Measurements from ENCODE around the gene FBXL16.
A peak's percentile ranks its signal among the peaks of the same experiment; 100 is the strongest.
"Not testable (repeated sequence)": the region's sequence is repeated elsewhere in the genome, so short reads cannot be mapped to it uniquely, and the experiment has no call there.

FBXL16 gene

DNA sequence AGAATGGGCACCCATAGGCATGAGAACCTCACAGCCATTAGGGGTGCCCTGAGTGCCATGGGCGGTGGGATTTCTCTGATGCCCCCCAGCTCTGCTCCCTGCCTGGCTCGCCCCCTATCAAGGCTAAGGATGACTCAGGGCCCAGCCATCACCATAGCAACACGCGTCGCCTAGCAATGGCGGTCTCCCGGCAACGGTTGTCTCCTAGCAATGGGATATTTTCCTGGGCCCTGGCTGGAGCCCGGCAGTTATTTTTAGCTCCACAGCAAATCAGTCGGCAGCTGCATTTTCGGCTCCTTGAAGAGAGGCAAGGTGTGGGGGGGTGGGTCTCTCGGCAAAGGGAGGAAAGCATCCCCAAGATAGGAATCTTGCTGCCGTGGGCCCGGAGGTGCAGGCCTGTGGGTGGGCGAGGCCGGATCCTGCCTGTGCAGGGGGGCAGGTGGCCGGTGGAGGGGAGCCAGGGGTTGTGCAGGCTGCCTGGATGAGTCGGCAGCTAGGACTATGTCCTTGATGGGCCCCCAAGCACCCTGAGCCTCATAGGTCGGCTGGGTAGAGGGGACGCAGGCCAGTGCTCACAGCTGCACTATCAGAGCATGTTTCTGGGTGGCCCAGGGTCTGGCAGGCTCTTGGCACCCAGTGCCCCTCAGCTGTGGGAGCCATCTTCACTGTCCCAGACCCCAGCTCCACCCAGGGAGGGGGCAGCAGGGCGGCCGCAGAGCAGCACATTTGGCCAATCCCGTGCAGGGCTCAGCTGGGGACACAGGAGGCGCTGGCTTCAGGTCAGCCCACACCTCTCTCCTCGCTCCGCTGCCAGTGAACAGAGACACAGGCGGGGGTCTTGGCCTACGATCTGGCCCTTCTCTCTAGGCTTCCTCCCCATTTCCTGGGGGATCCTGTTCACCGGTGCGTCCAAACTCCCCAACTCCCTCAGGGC, 4.2 kb upstream of the FBXL16 start:
- DNase-seq: peak; percentile 86

DNA sequence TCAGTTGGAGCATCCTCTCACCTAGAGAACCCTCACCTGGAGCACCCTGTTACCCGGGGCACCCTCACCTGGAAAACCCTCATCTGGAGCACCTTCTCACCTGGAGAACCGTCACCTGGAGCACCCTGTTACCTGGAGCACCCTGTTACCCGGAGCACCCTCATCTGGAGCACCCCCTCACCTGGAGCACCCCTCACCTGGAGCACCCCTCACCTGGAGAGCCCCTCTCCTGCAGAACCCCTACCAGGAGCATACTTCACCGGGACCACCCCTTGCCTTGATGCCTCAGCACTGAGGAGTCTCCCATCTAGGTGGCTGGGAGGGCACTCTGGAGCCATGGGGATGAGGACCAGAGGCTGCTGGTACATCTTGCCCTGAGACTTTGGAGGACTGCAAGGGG, 3.4 kb upstream of the FBXL16 start:
- no peak for DNase-seq

DNA sequence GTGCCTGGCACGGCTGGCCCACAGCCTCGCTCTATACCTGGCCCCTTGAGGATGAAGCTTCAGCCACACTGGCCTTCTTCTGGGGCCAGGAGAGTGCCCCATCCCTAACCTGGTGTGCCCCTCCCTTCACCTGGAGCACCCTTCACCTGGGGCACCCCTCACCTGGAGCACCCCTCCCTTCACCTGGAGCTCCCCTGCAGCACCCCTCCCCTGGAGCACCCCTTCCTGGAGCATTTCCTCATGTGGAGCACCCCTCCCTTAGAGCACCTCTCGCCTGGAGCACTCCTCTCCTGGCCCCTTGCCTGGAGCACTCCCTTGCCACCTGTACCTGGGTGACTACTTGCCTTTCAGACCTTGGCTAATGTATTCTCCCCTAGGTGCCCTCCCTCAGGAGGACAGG, 2.4 kb upstream of the FBXL16 start:
- no peak for DNase-seq

DNA sequence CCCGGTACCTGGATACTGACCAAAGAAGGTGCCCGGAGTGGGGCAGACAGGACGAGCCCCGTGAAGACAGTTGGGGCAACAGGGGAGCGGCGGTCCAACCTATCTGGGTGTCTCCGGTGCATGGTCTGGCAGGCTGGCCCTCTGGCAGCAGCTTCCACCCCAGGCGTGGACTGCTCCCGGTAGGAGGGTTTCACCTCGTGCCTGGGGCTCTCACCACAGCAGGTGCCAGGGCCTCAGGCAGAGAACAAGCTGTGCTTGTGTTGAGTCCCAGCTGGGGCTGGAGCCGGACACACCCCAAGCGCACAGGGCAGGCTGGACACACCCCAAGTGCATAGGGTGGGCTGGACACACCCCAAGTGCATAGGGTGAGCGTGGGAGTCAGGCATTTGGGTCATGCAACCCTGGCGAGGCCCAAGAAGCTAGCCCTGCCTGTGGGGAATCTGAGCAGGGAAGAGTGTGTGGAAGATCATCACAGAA, 1.5 kb upstream of the FBXL16 start:
- no peak for DNase-seq

DNA sequence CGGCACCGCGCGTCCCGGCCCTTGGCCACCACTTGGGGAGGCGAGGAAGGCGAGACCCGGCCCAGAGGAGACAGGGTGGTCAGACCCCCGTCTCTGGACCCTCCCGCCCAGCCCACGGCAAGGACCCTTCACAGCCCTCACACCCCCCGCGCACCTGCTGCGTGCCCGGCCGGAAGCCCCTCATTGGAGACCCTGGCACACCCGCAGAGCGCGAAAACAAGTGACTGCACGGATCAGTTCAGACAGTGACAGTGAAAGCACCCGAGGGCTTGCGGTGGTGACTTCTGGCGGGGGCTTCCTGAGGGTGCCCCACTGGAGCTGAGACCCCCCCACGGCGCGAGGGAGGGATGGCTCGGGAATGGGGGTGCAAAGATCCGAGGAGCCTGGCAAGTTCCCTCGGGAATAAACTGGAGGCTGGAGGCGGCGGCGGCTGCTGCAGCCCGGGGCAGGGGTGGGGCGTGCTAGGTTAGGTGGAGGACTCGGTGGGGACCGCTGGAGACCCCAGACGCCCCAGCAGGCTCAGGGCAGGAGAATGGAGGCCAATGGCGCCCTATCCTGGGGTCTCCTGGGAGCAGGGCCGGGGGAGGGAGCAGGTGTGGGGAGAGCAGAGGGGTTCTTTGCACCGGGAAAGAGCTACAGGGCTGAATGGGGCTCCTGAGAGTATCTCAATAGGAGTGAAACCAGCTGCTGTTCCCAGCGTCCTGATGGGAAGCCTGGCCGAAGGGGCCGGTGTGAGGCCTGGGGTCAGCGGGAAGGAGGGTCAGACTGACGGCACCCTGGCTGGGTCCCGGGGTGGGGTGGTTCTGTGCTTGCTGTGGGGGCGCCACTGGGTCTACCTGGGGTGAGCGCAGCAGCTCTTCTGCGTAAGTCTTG, 824 bp upstream of the FBXL16 start:
- peak; percentile 18 for DNase-seq

DNA sequence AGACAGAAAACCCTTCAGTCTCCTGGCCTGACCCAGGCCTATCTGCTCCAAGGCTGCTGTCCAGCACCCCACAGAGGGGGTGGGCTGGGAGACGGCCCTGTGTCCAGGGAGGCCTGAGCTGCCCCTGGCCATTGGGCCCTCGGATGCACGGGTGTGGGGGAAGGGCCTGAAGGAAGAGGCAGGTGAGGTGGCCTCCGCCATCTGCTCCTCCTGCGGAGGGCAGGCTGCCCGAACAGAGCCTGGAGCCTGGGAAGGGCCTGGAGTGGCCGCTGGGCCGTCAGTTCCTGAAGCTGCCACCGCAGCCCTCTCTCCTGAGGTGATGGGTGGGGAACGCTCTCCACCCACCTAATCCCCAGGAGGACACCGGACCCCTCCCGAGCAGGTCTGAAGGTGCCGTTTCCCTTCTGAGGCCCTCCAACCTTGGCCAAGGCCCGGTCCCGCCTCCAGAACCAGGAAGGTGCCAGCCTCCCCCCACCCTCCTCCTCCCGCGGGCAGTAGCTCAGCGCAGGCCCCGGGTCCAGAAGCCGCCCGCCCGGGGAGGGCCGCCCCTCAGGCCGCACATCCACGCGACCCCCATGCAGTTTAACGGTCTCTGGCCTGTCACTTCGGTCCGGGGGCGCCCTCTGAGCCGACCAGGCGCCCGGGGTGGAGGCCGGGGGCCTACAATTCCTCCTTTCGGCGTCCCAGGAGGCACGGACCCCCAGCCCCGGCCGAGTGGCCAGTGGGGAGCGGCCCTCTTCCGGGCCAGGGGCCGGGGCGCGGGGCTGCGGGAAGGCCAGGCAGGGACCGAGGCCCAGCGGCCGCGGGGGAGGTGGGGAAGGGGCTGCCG, 835 bp downstream of the FBXL16 start:
- DNase-seq: no peak

DNA sequence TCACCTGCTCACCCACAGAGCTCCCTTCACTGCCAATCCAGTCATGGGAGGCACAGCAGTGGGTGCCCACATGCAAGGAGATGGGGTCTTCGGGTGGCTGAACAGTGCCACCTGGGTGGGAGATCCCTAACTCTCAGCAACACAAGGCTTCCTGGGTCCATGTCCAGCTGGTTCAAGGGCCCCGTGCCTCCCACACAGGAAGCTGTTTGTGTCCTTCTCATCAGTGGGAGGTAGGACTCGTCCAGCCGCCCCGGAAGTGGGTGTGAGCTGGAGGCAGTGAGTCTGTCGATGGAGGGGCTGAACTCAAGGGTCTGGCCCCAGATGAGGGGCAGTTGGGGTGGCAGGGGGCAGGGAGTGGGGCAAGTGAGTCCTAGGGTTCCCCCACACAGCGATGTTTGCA, 1.6 kb downstream of the FBXL16 start:
- no peak for DNase-seq

DNA sequence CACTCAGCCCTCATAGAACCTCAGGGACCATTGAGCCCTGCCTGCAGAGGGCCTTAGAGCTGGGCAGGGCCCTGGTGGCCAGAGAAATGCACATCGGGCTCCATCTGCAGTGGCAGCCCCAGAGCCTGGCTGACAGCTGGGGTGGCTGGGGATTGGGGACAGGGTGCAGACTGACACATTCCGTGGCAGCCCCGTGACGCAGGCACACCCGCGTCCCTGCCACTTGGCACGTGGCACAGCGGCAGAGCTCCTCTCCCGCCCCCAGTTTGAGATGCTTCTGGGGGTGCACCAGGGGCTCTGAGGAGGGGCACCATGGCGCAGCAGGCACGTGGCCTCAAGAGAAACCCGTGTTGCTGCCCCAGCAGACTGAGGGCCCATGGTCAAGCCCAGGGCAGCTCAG, 2.2 kb downstream of the FBXL16 start:
- no peak for DNase-seq

DNA sequence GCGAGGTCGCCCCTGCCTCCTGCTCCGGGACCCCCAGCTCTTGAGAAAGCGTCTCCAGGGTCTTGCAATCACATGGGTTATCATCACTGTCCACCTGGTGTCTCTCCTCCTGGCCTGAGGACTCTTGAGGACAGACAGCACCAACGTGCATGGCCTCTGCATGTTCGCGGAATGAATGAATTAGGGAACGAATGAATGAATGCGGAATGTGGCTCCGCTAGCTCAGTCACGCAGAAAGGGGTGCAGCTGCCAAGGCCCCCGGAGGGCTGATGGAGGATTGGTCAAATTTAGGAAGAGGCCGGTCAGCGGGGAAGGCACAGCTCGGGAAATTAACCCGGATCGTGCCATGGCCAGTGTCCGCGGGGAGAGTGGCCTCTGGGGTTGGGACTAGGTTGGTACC, 3.3 kb downstream of the FBXL16 start:
- DNase-seq: no peak

DNA sequence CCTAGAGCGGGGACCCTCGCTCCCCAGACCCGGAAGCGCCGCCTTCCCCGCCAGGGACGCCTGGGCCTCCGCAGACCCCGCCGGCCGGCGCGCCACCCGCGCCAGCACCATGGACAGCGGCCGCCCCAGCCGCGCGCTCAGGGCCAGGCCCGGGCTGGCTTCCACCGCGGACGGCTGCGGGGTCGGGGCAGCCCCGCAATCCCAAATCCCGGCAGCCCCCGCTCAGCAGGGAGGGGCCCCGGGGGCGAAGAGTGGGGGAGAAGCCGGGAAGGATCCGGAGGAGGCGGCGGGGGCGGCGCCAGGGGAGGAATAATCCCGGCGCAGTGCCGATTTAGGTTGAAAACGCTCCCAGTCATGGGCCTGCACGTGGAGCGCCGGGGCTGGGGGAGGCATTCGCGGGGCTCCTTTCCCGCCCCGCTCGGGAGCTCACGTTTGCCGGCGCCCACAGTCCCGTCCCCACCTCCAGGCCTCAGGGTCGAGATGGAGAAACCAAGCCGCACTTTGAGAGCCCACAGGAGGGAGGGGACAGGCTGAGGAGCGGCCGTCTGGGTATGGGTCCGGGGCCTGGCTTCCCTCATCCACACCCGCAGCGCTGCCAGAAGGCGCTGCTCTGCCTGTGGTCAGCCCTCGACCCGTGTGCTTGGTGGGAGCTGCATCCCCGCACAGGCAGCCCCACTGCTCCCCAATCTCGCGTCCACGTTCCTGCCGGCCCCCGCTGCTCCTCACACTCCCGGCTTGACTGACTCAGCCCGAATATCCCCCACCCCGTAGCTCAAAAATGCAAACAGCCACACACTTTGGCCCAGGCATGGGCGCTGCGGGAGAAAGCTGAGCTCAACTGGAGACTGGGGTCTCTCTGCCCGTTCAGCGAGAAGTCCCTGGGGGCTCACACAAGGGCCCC, 4.7 kb downstream of the FBXL16 start:
- DNase-seq: no peak

DNA sequence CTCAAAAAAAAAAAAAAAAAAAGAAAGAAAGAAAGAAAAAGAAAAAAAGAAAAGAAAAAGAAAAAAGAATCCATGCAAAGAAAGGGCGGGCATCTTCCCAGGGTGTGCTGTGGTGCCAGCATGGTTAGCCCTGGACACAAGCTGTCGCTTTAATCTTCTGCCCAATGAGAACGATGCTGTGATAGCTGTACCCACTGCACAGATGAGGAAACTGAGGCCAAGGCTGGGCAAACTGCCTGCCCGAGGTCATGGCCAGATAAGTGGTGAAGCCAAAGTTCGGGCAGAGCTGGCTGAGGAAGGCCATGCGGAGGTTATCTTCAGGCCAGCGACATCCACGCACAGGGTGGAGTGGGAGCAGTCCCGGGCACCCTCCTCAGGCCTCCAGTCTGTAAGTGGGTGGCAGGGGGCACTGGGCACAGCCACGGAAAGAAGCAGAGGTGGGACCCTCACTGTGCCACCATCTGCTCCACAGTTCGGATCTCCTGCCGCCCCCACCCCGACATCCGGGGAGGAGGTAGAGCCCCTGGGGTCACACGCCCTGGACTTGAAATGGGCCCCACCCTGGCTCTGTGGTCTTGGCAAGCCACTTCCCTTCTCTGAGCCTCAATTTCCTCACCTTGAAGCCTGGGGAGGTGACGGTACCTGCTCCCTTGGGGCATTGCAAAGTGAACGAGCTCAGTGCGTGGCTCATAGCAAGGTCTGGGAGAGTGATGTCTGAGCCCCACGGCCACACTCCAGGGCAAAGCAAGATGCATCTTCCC, 6.5 kb downstream of the FBXL16 start:
- no peak for DNase-seq

DNA sequence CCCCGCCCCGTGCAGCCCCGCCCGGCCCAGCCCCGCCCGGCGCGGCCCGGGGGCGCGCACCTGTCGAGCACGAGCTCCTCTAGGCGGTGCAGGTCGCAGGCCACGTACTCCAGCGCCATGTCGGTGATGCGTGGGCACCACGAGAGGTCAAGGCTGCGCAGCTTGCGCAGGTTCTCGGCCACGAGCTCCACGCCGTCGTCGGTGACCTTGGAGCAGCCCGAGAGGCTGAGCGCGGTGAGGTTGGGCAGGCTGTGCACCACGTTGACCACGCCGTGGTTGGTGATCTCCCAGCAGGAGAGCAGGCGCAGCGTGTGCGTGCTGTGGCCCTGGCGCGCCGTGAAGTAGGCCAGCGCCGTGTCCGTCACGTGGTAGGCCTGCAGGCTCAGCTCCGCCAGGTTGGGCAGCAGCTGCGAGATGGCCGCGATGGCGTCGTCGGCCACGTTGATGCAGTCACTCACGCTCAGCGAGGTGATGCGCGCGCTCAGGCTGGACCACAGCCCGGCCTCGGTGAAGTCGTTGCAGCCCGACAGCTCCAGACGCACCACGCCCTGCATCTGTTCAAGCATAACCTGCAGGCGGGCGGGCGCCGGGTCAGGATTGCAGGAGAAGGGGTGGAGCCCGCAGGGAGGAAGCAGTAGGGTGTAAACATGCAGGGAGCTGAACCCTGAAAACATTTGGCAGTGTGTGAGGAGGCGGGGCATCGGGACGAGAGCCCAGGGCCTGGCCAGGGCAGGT, 10.1 kb downstream of the FBXL16 start:
- peak; percentile 94 for DNase-seq

DNA sequence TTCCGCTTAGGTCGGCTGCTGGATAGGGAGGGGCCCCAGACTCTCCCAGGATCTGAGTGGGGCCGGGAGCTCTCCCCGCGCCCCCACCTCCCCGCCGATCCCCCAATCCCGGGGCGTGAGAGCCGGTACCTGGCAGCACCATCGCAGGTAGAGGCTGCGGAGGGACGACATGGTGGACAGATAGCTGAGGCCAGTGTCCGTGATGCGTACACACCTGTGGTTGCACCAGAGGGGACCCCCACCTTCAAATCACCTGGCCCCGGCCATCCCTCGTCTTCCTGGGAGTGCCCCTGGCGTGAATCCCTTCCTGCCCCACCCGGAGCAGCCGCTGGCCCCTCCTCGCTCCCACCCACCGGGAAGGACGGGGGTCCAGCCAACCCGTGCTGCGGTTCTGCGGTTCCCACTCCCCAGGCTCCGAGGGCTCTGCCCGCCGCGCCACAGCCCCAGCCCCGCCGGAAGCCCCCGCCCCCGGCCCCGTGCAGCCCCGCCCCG, 10.7 kb downstream of the FBXL16 start:
- no peak for DNase-seq

DNA sequence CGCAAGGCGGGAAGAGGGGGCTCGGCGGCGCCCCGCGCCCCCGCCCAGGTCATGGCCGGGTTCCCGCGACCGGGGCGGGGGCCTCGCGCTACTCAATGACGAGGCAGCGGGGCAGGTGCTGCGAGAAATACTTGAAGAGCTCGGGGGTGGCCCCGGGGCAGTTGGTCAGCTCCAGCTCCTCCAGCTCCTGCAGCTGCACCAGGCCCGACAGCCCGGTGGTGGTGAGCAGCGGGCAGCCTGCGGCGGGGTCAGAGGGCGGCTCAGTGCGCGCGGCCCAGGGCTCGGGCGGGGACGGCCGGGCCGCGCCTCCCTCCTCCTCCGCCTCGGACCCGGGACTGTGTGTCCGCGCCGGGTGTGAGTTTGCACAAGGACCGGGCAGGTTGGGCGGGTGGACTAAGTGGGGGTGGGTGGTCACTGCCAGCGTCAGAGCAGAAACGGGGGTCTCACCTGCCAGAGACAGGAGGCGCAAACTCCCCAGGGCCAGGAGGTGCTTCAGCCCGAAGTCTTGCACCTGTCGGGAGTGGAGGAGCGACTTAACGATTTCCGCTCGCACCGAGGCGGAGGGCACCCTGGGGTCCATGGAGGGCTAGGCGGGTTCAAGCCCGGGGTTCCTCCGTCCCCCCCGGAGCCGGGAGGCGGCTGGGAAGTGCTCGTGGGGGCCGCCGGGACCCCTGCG, 11.3 kb downstream of the FBXL16 start:
- DNase-seq: no peak

DNA sequence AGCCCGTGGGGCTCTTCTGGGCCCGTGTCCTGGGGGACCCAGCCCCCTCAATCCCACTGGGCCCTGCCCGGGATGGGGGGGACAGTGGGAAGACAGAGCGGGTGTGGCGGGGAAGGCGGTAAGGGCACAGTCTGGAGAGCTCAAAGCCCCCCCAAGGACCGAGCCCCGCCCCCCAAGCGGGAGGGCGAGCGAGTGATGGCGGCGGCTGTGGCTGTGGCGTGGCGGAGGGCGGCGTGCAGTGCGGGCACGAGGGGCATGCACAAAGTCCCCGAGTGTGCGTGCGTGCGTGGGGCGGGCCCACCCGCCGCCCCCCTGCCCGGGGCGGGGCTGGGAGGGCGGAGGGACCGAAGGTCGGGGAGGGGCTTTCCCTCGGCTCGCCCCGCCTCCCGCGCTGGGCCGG, 11.8 kb downstream of the FBXL16 start:
- DNase-seq: no peak

DNA sequence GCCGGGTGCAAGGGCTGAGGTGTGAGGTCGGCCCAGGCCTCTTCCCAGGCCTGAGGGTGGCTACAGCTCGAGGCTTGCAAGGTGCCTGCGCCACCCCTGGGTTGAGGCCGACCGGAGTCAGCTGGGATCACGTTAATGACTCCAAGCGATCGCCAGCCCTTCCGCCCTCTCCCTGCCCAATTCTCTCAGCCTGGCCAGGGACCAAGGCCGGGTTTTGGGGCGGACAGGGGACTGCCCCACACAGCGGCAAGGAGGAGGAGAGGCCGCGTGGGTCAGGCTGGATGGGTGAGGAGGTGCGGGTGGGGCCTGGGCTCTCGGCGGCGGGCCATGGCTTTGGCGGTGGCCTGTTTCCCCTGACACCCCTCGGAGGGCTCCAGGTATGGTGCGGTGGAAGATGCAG, 12.2 kb downstream of the FBXL16 start:
- DNase-seq: no peak

DNA sequence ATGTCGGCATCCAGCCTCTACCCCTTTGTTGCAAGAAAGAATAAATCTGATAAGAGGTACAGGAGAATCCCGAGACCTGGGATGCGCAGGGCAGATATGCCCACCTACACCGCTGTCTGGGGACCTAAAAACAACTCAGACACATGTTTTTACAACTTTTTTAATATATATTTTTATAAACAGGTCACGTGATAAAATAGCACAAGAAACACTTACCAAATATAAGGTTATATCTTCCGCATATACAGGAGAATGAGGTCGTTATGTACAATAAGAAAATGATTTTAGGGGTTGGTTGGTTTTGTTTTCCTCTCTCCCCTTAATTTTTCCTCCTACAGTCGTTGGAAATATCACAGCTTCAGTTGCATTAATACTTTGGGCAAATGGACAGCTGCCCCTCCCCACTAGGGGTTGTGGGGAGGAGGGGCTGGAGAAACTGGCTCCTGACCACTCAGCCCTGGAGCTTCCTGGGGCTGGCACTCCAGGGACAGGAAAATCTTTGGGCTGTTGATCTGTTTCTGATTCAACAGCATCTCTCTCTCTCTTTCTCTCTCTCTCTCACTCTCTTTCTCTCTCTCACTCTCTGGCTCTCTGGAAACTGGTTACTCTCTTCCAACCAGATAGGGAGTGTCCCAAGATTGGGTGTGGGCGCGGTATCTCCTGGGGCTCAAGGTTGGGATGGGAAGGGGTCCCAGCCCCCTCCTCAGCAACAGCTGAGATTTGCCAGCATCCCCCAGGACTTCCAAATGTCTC, 13.1 kb downstream of the FBXL16 start:
- DNase-seq: no peak

DNA sequence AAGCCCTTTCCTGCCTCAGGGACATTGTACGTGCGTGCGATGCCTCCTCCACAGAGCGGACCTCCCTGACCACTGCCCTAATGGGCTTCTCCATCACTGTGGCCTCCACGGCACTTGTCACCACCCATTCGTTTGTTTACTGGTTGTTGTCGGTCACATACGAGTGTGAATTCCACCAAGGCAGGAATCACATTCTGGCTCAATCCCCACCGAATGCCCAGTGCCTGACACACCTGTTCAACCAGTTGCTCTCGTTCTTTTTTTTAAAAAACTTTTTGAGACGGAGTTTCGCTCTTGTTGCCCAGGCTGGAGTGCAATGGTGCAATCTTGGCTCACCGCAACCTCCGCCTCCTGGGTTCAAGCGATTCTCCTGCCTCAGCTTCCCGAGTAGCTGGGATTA, 14.4 kb downstream of the FBXL16 start:
- not testable (repeated sequence) for DNase-seq
